ENCODE measurements around the gene GAD2.

DNA sequence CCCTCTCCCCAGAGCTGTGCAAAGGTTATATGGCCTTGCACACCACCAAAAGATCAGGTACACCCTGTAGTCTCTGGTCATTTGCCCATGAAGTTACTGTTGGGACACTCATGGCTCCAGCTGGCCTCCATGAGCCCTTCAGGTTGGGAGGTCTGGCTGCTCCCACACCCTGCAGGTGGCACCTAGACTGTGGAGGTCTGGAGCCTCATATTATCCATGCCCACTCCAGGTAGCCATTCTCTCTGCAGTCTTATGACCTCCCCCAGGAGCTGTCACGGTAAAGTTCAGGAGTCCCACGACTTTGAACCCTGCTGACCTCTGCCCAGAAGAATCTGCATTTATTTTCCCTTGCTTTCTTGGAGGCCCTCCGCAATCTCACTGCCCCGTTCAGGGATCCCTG lies 39.2 kb upstream of the GAD2 start:
- TF ChIP-seq, protein P1, sequence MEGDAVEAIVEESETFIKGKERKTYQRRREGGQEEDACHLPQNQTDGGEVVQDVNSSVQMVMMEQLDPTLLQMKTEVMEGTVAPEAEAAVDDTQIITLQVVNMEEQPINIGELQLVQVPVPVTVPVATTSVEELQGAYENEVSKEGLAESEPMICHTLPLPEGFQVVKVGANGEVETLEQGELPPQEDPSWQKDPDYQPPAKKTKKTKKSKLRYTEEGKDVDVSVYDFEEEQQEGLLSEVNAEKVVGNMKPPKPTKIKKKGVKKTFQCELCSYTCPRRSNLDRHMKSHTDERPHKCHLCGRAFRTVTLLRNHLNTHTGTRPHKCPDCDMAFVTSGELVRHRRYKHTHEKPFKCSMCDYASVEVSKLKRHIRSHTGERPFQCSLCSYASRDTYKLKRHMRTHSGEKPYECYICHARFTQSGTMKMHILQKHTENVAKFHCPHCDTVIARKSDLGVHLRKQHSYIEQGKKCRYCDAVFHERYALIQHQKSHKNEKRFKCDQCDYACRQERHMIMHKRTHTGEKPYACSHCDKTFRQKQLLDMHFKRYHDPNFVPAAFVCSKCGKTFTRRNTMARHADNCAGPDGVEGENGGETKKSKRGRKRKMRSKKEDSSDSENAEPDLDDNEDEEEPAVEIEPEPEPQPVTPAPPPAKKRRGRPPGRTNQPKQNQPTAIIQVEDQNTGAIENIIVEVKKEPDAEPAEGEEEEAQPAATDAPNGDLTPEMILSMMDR (IDR thresholded peaks at IDR 0.05) = no peak
- TF ChIP-seq POLR2A (IDR thresholded peaks at IDR 0.05) = no peak
